Thymus (tissue), 11 donors: ENCODE data around the gene UVSSA. TPM values are rescaled to one million over a fixed set of nuclear protein-coding genes. Genes with fewer than 3 reads are reported as not detected.

Source experiments
- DNase-seq, 9 donors: peaks; one replicate each; pipeline ENCODE4 v3.0.0-alpha.2; 2013; ENCODE audit warnings: low spot score in 9 of 9, low read depth in 6 of 9, missing footprints in 1 of 9
- H3K27ac ChIP-seq, 2 donors: one replicate each; pipeline ENCODE4 v1.5.1; 2013; ENCODE audit warnings: control low read depth in 1 of 2, low read depth in 1 of 2, low read length in 1 of 2, mild to moderate bottlenecking in 1 of 2, moderate library complexity in 1 of 2
- H3K27me3 ChIP-seq, 2 donors: one replicate each; pipeline ENCODE4 v1.5.1; 2013; ENCODE audit warnings: low read length in 1 of 2; ENCODE audit not compliant: control insufficient read depth in 2 of 2, insufficient read depth in 1 of 2
- H3K36me3 ChIP-seq, 2 donors: one replicate each; pipeline ENCODE4 v1.5.1; 2013; ENCODE audit warnings: low read length in 1 of 2, mild to moderate bottlenecking in 1 of 2, moderate library complexity in 1 of 2; ENCODE audit not compliant: control insufficient read depth in 2 of 2, insufficient read depth in 2 of 2
- H3K4me1 ChIP-seq, 2 donors: one replicate each; pipeline ENCODE4 v1.5.1; 2013; ENCODE audit warnings: low read length in 2 of 2; ENCODE audit not compliant: control insufficient read depth in 2 of 2, insufficient read depth in 2 of 2
- H3K4me3 ChIP-seq, 2 donors: one replicate each; pipeline ENCODE4 v1.5.1; 2013; ENCODE audit warnings: low read length in 2 of 2, control low read depth in 1 of 2, mild to moderate bottlenecking in 1 of 2
- H3K9me3 ChIP-seq, 2 donors: one replicate each; pipeline ENCODE4 v1.5.1; 2013; ENCODE audit warnings: low read length in 1 of 2, mild to moderate bottlenecking in 1 of 2; ENCODE audit not compliant: control insufficient read depth in 2 of 2, insufficient read depth in 1 of 2
- WGBS: extraction: QIAGEN DNeasy Blood & Tissue Kit; methylation state at CpG from one replicate; pipeline ENCODE4 v1.1.7; 2013; 5-methylcytosine and 5-hydroxymethylcytosine counted together
- polyA plus RNA-seq: library from polyadenylated mRNA; stranded (reverse); fragments of 200-250 nt; gene quantifications from one replicate; pipeline ENCODE4 v1.2.3, GENCODE V29; 2013
- total RNA-seq: library from RNA; stranded (reverse); fragments of 120-200 nt; gene quantifications from one replicate; pipeline ENCODE4 v1.2.4, GENCODE V29; 2013
- donor health status: healthy.

The UVSSA gene
- total and polyA plus RNA-seq, 2 donors = 3.9 to 15.4 TPM

- Histone ChIP-seq H3K27me3 (peaks cover 28 to 91% of the 10 kb centered on the region in 2 donors), H3K4me1 (no peaks in the 10 kb centered on the region), H3K9me3 (peaks cover 4 to 12% of the 10 kb centered on the region in 2 donors), H3K36me3 (no peaks in the 10 kb centered on the region), H3K4me3 (no peak overlapping the region), H3K27ac (no peak overlapping the region)
- DNase-seq = no peak
- 73% methylated on average over 15 of the region's 15 CpGs for WGBS
These were observed 65.6 kb downstream of the UVSSA start for GRCh38 chr4:1412376-1413203.

- 70% methylated on average over 16 of the region's 16 CpGs for WGBS
- H3K27me3 ChIP-seq = peaks cover 21 to 91% of the 10 kb centered on the region in 2 donors
- H3K27ac ChIP-seq = no peak overlapping the region
- no peak overlapping the region for H3K4me3 ChIP-seq
- DNase-seq = no peak
- no peaks in the 10 kb centered on the region for H3K4me1 ChIP-seq
- H3K9me3 ChIP-seq = peaks cover 4 to 11% of the 10 kb centered on the region in 2 donors
- no peaks in the 10 kb centered on the region for H3K36me3 ChIP-seq
These were observed 66.2 kb downstream of the UVSSA start for GRCh38 chr4:1413204-1413663.

GRCh38 chr4:1413687-1414479, 66.9 kb downstream of the UVSSA start:
- Histone ChIP-seq H3K27me3 (peaks cover 16 to 86% of the 10 kb centered on the region in 2 donors), H3K4me3 (no peak overlapping the region), H3K36me3 (no peaks in the 10 kb centered on the region), H3K9me3 (peaks cover 2 to 9% of the 10 kb centered on the region in 2 donors), H3K4me1 (no peaks in the 10 kb centered on the region), H3K27ac (no peak overlapping the region)
- no peak for DNase-seq
- 30% methylated on average over 69 of the region's 77 CpGs for WGBS

DNA sequence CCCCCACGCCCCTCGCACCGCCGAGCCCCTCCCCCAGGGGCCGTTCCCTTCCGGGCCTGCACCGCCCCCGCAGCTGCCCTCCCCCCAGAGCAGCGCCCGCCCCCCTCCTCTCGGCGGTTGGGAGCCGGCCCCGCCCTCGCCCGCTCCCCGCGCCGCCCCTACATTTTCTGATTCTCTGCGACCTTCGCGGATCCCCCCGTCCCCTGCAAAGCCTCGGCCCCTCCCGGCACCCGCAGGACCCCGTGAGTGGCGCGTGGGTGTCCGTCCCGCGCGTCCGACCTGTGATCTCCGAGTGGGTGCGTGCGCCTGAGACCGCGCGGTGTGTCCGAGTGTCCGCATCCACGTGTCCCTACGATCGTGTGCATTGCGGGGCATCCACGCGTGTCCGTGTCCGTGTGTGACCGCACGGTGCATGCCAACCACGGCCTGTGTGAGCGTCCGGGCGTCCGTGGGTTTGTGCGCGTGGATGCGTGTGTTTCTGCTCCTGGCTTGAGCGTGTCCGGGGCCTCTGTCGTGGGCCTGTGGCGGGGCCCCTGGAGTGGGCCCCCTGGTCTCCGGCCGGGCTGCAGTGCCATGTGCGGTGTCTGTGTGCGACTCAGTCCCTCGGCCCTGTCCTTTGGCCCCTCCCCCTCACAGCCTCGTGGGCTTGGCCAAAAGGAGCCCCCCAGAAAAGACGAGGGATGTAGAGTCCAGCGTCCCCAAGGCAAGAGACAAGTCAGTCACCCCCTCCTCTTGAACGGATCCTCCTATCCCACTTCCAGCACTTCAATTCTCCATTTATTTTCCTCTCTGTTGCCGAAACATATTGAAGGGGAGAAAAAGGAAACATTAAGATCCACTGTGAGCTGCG, 68.0 kb downstream of the UVSSA start:
- Histone ChIP-seq H3K27ac (no peak overlapping the region), H3K27me3 (peaks cover 12 to 76% of the 10 kb centered on the region in 2 donors), H3K9me3 (peaks cover 1 to 9% of the 10 kb centered on the region in 2 donors), H3K36me3 (no peaks in the 10 kb centered on the region), H3K4me3 (no peak overlapping the region), H3K4me1 (no peaks in the 10 kb centered on the region)
- no peak for DNase-seq
- WGBS = 40% methylated on average over 75 of the region's 75 CpGs

DNA sequence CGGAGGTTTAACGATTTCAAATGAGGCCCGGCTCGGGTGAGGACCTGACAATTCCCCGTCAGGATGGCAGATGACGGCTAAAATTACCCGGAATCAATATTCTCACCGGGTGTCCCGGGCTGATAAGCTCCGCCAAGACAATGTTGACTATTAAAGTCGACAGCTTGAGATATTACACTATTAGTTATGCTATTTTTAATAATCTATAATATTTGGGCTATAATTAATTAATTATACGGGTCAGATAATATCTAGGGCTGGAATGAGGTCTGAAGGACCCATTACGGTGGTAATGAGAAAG, 68.6 kb downstream of the UVSSA start:
- no peak for DNase-seq
- Histone ChIP-seq H3K4me3 (no peak overlapping the region), H3K9me3 (peaks cover 1 to 9% of the 10 kb centered on the region in 2 donors), H3K4me1 (no peaks in the 10 kb centered on the region), H3K36me3 (no peaks in the 10 kb centered on the region), H3K27ac (no peak overlapping the region), H3K27me3 (peaks cover 12 to 70% of the 10 kb centered on the region in 2 donors)
- 78% methylated on average over 13 of the region's 13 CpGs for WGBS

GRCh38 chr4:1416051-1416947, 69.3 kb downstream of the UVSSA start:
- no peak overlapping the region for H3K4me3 ChIP-seq
- peaks cover 1 to 9% of the 10 kb centered on the region in 2 donors for H3K9me3 ChIP-seq
- H3K27me3 ChIP-seq = peaks cover 12 to 63% of the 10 kb centered on the region in 2 donors
- no peak overlapping the region for H3K27ac ChIP-seq
- H3K36me3 ChIP-seq = no peaks in the 10 kb centered on the region
- 67% methylated on average over 27 of the region's 27 CpGs for WGBS
- no peaks in the 10 kb centered on the region for H3K4me1 ChIP-seq
- no peak for DNase-seq

DNA sequence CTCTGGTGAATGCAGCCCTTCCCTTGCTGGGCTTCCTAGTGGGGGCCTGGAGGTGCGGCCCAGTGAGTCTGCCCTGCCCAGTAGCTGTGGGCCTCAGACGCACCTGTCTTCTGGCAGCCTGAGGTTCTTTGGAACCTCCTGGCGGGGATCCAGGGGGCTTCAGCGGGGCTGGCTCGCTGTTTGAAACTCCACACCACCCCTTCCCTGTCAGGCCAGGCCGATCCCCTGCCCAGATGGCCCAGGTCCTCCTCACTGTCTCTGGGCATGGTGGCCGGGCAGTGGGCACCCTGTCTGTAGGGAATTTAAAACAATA, 69.9 kb downstream of the UVSSA start:
- H3K4me1 ChIP-seq = no peaks in the 10 kb centered on the region
- no peak overlapping the region for H3K4me3 ChIP-seq
- H3K36me3 ChIP-seq = no peaks in the 10 kb centered on the region
- H3K9me3 ChIP-seq = peaks cover 1 to 9% of the 10 kb centered on the region in 2 donors
- H3K27me3 ChIP-seq = peaks cover 12 to 57% of the 10 kb centered on the region in 2 donors
- no peak for DNase-seq
- WGBS = 86% methylated on average over 7 of the region's 7 CpGs
- no peak overlapping the region for H3K27ac ChIP-seq
